Testis (tissue), 2 donors: ENCODE results near the gene UGT1A8.

Source experiments
- CTCF ChIP-seq, 3 experiments: fragments of 450-650 bp in 2 of 3; fragments of 200-600 bp in 1 of 3; sonication (generic) in 1 of 3; IDR thresholded peaks; one replicate each; pipeline ENCODE4 v1.5.1; 2016 to 2019; ENCODE audit warnings: antibody characterized with exemption in 3 of 3, mild to moderate bottlenecking in 2 of 3, moderate library complexity in 1 of 3
- POLR2A ChIP-seq: fragments of 450-650 bp; IDR thresholded peaks from one replicate; pipeline ENCODE4 v1.6.1; 2017; ENCODE audit warnings: antibody characterized with exemption, mild to moderate bottlenecking, moderate library complexity

- TF ChIP-seq CTCF (IDR thresholded peaks at IDR 0.05) (no peak), POLR2A (no peak)
Observed at GRCh38 chr2:233638836-233639235, 21.4 kb downstream of the UGT1A8 start.
